Activated T-cell treated with anti-CD3 and anti-CD28 coated beads, Interleukin-2, amount 50 U/mL, for 72 hours (primary cell): ENCODE results near the gene SRC. TPM values are rescaled to one million over a fixed set of nuclear protein-coding genes. Genes with fewer than 3 reads are reported as not detected.

Experiments
- ATAC-seq, 2 donors: fragments of 150-1000 bp; cut with Tn5 transposase; replicated peaks in 1 of 2; 2 replicates each; pipeline ENCODE4 v1.10.0; 2021; ENCODE audit warnings: moderate library complexity in 2 of 2, mild to moderate bottlenecking in 1 of 2
- DNase-seq, 2 donors: peaks; one replicate each; pipeline ENCODE4 v3.0.0; 2021 to 2022; ENCODE audit warnings: mixed read lengths in 1 of 2
- H3K27ac Mint-ChIP-seq: one replicate; pipeline ENCODE4 v1.8.0; 2022; ENCODE audit warnings: mild to moderate bottlenecking, moderate library complexity, mixed read lengths
- H3K27me3 Mint-ChIP-seq: one replicate; pipeline ENCODE4 v1.8.0; 2022; ENCODE audit warnings: low read depth, mixed read lengths
- H3K36me3 Mint-ChIP-seq, 2 donors: one replicate each; pipeline ENCODE4 v1.8.0; 2022; ENCODE audit warnings: mixed read lengths in 2 of 2, mild to moderate bottlenecking in 1 of 2; ENCODE audit not compliant: insufficient read depth in 2 of 2
- H3K4me1 Mint-ChIP-seq: one replicate; pipeline ENCODE4 v1.8.0; 2022; ENCODE audit warnings: low read depth, mixed read lengths
- H3K4me3 Mint-ChIP-seq, 2 donors: one replicate each; pipeline ENCODE4 v1.8.0; 2022; ENCODE audit warnings: mild to moderate bottlenecking in 2 of 2, mixed read lengths in 2 of 2, moderate library complexity in 2 of 2
- H3K9me3 Mint-ChIP-seq, 2 donors: one replicate each; pipeline ENCODE4 v1.8.0; 2022; ENCODE audit warnings: mixed read lengths in 2 of 2
- total RNA-seq, 2 donors: library from RNA; stranded (reverse); gene quantifications; one replicate each; pipeline ENCODE4 v1.2.3, GENCODE V29; 2022

The SRC gene
- total RNA-seq, 2 donors from 2014 or later, result 5.1 to 6.2 TPM

DNA sequence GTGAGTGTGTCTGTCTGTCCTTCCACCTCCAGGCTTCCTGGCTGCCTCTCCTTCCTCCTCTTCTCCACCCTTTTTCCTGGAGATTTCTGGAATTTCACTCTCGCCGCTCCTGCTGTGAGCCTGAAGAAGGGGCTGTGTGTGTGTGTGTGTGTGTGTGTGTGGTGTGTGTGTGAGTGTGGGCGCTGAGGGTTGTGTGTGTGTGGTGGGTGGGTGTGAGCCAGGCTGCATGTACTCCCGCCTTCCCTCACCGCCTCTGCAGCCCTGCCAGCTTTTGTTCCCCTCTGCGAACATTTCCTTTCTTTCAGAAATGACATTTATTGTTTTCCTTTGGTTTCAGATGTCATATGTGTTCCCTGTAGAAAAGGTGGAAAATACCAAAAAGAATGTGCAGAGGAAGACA lies 76.0 kb downstream of the SRC start:
- Mint-ChIP-seq H3K4me3 (no peak overlapping the region), H3K27me3 (peaks cover 28% of the 10 kb centered on the region), H3K27ac (no peak overlapping the region), H3K9me3 (no peaks in the 10 kb centered on the region), H3K4me1 (no peaks in the 10 kb centered on the region), H3K36me3 (no peaks in the 10 kb centered on the region)
- DNase-seq (no peak), ATAC-seq (no peak)

DNA sequence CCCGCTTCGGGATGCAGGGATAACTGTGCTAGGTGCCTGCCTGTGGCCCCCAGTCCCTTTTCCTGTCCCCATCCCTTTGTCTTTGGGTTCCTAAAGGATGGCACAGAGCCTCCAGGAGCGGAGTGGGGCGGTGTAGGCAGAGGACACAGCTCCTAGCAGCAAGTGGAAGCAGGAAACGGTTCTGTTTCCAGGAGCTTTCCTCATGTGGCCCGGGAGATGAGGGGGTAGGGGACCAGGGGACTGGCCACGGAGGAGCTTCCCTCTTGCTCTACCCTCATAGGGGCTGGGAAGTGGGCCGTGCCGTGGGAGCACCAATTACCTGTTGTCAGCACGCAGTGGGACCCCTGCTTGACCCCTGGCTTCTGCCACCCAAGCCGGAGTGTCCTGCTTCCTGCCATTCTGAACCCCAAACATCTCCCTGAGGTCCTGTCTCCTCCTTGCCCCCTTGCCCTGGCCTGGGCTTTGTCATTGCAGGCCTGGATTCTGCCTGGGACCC lies 76.9 kb downstream of the SRC start:
- Mint-ChIP-seq H3K36me3 (no peaks in the 10 kb centered on the region), H3K27ac (no peak overlapping the region), H3K4me1 (no peaks in the 10 kb centered on the region), H3K9me3 (no peaks in the 10 kb centered on the region), H3K4me3 (no peak overlapping the region), H3K27me3 (peaks cover 28% of the 10 kb centered on the region)
- ATAC-seq (no peak), DNase-seq (no peak)

DNA sequence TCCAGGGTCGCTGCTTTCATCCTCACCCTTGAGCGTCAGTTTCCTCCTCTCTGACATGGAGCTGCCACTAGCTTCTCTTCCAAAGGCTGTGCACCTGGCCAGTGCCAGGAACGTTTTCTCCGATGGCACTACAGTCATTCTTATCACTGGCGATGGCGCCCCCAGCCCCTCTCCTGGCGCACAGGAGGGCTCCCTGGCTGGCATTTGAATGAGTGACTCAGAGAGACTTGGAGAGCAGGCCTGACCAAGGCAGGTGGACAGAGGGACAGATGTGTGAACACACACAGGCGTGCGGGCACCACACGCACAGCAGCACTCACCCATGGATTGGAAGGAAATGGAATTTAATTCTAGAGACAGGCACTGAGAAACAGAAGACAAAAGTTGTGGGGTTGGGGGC lies 77.6 kb downstream of the SRC start:
- Mint-ChIP-seq H3K4me3 (no peak overlapping the region), H3K27ac (no peak overlapping the region), H3K27me3 (peaks cover 28% of the 10 kb centered on the region), H3K36me3 (no peaks in the 10 kb centered on the region), H3K9me3 (no peaks in the 10 kb centered on the region), H3K4me1 (no peaks in the 10 kb centered on the region)
- ATAC-seq (no peak), DNase-seq (no peak)

DNA sequence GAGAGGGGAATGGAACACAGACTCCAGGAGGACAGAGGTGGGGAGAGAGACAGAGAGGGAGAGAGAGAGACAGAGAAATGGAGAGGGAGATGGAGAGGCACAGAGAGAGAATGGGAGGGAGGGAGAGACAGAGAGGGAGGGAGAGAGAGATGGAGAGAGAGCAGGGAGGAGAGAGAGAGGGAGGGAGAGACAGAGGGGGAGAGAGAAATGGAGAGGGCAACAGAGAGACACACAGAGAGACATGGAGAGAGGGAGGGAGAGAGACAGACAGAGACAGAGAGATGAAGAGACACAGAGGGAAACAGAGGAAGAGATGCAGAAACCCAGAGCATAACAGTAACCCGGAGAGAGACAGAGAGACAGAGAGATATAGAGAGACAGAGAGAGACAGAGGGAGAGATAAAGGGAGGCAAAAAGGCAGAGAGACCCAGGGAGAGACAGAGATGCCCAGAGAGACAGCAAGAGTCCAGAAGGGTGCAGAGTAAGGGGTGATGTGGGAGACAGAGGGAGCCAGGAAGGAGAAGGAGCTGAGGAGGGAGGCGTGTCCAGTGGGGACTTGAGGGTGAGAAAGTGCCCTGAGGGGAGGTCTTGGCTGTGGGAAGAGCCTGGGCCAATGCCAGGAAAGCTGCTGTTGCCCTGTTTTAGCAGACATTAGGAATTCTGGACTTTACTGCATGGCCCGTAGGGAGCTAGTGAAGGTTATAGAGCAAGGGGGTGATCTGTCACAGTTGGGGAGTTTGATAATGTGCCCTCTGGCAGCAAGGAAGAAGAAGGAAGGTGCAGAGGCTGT lies 78.3 kb downstream of the SRC start:
- Mint-ChIP-seq H3K4me1 (no peaks in the 10 kb centered on the region), H3K9me3 (no peaks in the 10 kb centered on the region), H3K27ac (no peak overlapping the region), H3K36me3 (no peaks in the 10 kb centered on the region), H3K27me3 (peaks cover 28% of the 10 kb centered on the region), H3K4me3 (no peak overlapping the region)
- no peak for DNase-seq
- no peak for ATAC-seq

DNA sequence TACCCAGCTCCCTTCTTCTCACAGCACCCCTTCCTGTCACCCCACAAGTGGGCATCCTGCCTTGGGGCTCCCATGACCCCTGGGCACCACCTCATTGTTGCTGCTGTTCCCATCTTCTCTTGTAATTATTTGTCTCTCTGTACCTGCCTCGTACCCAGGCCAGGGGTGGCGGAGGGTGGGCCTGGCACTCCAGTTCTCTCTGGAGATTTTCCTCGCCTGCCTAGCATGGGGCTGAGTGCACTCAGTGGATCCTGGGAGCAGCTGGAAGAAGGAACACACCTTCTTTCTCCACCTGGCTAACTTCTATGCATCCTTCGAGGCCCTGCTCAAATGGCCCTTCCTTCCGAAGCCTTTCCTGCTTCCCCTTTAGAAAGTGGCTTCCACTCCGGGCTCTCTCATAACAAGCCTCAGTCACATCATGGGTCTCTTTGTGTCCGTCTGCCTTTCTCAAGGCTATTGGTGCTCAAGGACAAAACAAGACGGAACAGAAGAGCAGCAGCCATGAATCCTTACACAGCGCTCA lies 79.2 kb downstream of the SRC start:
- Mint-ChIP-seq H3K27ac (no peak overlapping the region), H3K9me3 (no peaks in the 10 kb centered on the region), H3K27me3 (peaks cover 28% of the 10 kb centered on the region), H3K36me3 (no peaks in the 10 kb centered on the region), H3K4me1 (no peaks in the 10 kb centered on the region), H3K4me3 (no peak overlapping the region)
- no peak for DNase-seq
- no peak for ATAC-seq

DNA sequence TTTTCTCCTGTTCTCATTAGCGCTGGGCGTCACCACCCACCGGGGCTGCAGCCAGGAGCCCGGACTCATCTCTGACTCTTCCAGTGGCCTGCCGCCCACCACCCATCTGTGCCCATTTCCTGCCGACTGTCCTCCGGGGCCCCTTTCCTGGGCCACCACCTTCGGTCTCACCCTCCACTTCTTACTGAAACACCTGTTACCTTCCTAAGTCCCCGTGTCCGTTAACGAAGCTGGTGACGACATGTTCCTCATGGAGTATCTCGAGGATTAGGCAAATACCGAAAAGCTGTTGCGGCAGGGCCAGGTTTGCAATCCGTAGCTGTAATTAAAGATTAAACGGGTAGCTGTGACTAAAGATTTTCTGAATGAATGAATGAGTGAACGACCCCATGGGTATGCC lies 80.2 kb downstream of the SRC start:
- Mint-ChIP-seq H3K9me3 (no peaks in the 10 kb centered on the region), H3K36me3 (no peaks in the 10 kb centered on the region), H3K4me1 (no peaks in the 10 kb centered on the region), H3K27ac (no peak overlapping the region), H3K27me3 (peaks cover 20% of the 10 kb centered on the region), H3K4me3 (no peak overlapping the region)
- ATAC-seq, result no peak
- DNase-seq, result no peak

DNA sequence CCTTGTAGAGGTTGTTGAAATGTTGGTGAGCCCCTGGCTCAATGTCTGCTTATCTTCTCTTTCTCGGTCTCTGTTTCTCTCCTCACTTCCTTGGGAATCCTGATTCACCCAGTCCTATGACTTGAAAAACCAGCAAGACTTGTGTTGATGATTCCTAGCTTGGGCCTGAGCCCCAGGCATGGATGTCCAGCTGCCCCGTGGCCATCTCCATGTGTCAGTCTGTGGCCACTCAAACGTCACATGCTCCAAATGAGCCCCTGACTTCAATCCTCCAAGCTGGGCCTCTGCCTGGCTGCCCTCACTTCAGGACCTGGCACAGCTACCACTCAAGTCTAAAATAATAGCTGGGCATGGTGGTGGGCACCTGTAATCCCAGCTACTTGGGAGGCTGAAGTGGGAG lies 81.0 kb downstream of the SRC start:
- Mint-ChIP-seq H3K27ac (no peak overlapping the region), H3K4me3 (no peak overlapping the region), H3K27me3 (peaks cover 12% of the 10 kb centered on the region), H3K4me1 (no peaks in the 10 kb centered on the region), H3K36me3 (no peaks in the 10 kb centered on the region), H3K9me3 (no peaks in the 10 kb centered on the region)
- no peak for ATAC-seq
- DNase-seq, result no peak

DNA sequence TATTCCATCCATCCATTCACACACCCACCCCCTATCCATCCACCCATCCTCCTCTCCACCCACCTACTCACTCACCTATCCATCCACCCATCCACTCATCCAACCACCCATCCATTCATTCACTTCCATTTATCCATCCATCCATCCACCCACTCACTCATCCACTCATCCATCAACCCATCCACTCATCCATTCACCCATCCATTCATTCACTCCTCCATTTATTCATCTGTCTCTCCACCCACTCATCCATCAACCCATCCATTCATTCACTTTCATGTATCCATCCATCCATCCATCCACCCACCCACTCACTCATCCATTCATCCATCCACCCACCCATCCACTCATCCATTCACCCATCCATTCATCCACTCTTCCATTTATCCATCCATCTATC lies 84.1 kb downstream of the SRC start:
- Mint-ChIP-seq H3K27me3 (no peaks in the 10 kb centered on the region), H3K9me3 (no peaks in the 10 kb centered on the region), H3K27ac (no peak overlapping the region), H3K4me3 (no peak overlapping the region), H3K4me1 (no peaks in the 10 kb centered on the region), H3K36me3 (no peaks in the 10 kb centered on the region)
- no peak for DNase-seq
- ATAC-seq, result no peak

DNA sequence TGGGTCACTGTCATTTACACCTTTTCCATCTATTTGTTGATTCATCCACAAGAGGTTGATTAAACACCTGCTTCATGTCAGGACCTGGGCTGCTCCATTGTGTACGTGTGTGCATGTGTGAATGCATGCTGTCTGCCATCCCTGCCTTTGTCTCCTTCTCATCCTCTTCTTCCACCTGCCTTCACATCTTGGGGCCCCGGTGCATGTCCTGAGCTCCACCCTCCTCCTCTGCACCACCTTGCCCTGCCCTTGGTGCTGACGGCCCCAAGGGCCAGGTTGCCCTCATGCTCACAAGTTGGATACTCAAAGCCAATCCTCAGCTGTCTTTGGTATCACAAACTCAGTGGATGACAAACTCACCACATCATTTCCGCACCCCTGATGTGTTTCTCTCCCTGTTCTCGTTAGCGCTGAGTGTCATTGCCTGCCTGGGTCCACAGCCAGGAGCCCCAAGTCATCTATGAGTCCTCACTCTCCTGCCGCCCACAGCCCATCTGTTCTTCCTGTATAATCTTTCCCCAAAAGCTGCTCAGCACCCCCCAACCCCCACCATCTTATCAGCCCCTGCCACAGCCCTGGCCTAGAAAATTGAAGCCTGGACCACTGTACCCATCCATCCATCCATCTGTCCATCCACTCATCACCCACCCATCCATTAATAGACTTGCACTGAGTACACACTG lies 85.0 kb downstream of the SRC start:
- Mint-ChIP-seq H3K27ac (no peak overlapping the region), H3K4me3 (no peak overlapping the region), H3K9me3 (no peaks in the 10 kb centered on the region), H3K27me3 (no peaks in the 10 kb centered on the region), H3K36me3 (no peaks in the 10 kb centered on the region), H3K4me1 (no peaks in the 10 kb centered on the region)
- ATAC-seq, result no peak
- DNase-seq, result no peak

DNA sequence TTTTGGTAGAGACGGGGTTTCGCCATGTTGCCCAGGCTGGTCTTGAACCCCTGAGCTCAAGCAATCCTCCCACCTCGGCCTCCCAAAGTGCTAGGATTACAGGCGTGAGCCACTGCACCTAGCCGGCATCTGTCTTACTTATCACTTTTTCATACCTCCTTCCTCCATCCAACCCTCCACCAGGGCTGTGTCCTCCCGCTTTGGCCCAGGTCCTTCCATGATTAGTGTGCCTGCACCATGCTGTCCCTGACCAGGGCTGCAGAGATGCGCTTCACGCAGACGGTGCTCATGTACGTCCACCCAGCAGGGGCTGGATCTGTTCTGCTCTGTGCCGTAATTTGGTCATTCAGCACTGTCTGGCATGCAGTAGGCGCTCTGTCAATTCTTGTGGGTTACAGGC lies 85.8 kb downstream of the SRC start:
- Mint-ChIP-seq H3K9me3 (no peaks in the 10 kb centered on the region), H3K4me1 (no peaks in the 10 kb centered on the region), H3K36me3 (no peaks in the 10 kb centered on the region), H3K27me3 (no peaks in the 10 kb centered on the region), H3K27ac (no peak overlapping the region), H3K4me3 (no peak overlapping the region)
- DNase-seq (no peak), ATAC-seq (no peak)

DNA sequence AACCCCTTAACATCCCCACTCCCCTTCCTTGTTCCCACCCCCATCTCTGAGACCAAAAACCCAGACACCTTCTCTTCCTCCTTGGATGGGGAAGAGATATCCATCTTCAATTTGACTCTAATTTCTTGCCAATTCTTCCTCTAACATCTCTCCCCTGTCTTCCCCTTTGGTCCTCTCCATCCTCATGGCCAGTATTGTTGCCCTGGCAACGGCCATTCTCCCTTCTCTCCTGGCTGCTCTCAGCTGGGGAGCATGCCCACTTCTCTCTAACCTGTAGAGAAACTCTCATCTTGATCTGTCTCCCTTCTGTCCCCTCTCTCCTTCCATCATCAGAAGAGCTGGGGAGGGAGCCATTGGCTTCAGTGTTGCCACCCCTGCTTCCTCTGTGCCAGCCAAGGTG lies 86.7 kb downstream of the SRC start:
- Mint-ChIP-seq H3K4me1 (no peaks in the 10 kb centered on the region), H3K4me3 (no peak overlapping the region), H3K27me3 (no peaks in the 10 kb centered on the region), H3K9me3 (no peaks in the 10 kb centered on the region), H3K27ac (no peak overlapping the region), H3K36me3 (no peaks in the 10 kb centered on the region)
- no peak for DNase-seq
- no peak for ATAC-seq

DNA sequence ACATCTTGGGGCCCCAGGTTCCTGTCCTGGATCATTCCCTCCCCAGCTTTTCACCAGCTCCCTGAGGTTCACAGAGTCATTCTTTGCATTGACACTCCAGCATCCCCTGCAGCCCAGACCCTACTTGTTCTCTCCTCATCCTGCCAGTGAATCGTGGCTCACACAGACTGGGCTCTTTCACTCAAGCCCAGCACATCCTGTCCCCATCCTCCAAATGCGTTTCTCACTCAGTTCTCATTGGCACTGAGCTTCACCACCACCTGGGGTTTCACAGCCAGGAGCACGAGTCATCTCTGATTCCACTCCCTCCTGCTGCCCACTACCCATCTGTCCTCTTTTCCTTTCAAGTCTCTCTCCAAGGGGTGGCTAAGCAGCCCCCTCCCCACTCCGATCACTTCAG lies 89.7 kb downstream of the SRC start:
- Mint-ChIP-seq H3K36me3 (no peaks in the 10 kb centered on the region), H3K4me3 (no peak overlapping the region), H3K27me3 (no peaks in the 10 kb centered on the region), H3K4me1 (no peaks in the 10 kb centered on the region), H3K27ac (no peak overlapping the region), H3K9me3 (no peaks in the 10 kb centered on the region)
- no peak for DNase-seq
- no peak for ATAC-seq

DNA sequence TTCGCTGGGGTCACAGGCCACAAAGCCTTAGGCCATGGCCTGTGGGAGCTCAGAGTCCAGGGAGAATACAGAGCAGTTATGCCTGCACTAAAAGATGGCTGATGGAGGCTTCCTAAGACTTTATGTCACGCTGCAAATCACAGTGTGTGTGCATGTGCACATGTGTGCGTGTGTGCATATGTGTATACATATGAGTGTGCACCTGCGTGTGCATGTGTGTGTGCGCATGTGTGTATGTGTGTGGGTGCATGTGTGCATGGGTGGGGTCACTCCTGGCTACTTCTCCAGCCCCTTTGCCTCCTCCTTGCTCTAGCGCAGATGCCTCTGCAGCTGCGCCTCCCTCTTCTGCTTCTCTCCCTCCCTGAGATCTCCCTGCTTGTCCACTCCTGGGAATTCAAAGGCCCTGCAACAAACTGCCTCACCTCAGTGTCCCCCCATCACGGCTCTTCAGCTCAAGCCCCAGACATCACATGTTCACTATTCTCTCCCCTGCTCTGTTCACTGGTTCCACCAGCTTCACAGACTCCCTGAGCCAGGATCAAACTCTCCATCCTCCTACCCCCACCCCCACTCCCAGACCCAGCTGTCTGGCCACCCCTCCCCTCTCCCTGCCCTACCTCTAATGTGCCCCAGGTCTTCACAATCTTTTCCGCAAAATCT lies 90.7 kb downstream of the SRC start:
- no peak overlapping the region for H3K27ac Mint-ChIP-seq
- no peaks in the 10 kb centered on the region for H3K9me3 Mint-ChIP-seq
- H3K4me1 Mint-ChIP-seq, result no peaks in the 10 kb centered on the region
- no peak for DNase-seq
- no peak overlapping the region for H3K4me3 Mint-ChIP-seq
- H3K36me3 Mint-ChIP-seq, result no peaks in the 10 kb centered on the region
- no peak for ATAC-seq
- no peaks in the 10 kb centered on the region for H3K27me3 Mint-ChIP-seq
